GM21381 (cell line): Measurements from ENCODE around the gene PRR9.

Source experiments
- ATAC-seq: cut with Tn5 transposase; IDR thresholded peaks from one replicate; pipeline ENCODE4 v1.9.1; 2021; ENCODE audit warnings: mild to moderate bottlenecking, moderate library complexity; ENCODE audit not compliant: unreplicated experiment

Gene PRR9

GRCh38 chr1:153262462-153263157 is 45.2 kb downstream of the PRR9 start:
- ATAC-seq, result no peak

DNA sequence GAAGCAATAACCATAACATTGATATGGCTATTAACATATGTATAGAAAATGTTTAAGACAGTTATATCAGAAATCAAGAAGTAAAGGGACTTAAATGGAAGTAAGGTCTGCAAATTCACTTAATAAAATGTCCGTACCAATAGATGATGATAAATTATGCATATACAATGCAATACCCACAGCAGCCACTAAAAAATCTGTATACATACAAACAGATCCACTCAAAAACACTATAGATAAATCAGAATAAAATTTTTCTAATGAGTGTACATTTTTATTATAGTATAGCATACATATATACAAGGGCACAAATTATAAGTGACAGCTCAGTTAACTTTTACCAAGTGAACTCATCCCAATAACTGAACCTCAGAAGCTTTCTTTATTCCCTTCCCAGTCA is 48.1 kb downstream of the PRR9 start:
- no peak for ATAC-seq
